ENCODE data around the gene OPCML. TPM values are rescaled to one million over a fixed set of nuclear protein-coding genes. Genes with fewer than 3 reads are reported as not detected.

The OPCML gene
- total and polyA plus RNA-seq, 4 donors: under 0.01 to 0.01 TPM; not detected in 2

DNA sequence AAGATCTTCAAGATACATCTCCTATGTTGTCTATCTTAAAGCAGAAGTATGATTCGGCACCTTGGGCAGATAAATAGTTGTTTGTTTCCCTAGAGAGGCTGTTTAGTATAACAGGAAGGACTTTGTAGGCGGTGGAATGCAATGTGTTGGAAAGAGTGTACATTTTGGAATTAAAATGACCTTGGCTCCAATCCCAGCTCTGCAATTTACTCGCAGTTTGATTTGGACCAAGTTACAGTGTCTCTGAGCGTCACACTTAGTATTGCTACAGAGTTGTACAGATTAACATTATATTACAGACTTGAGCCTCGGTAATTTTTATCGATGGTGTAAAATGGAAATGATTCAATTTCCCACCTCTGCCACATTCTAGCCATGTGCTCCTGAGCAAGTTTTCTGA is 265.3 kb downstream of the OPCML start:
- Histone ChIP-seq H3K9ac (ENCODE audit: low read depth in 1 of 2, low read length in 2 of 2) (no peak overlapping the region), H3K4me1 (ENCODE audit: control insufficient read depth in 4 of 4, insufficient read depth in 4 of 4, low read length in 3 of 4) (no peaks in the 10 kb centered on the region), H3K36me3 (ENCODE audit: control insufficient read depth in 4 of 4, insufficient read depth in 3 of 4, low read depth in 1 of 4, low read length in 3 of 4) (no peaks in the 10 kb centered on the region), H3K27me3 (ENCODE audit: control insufficient read depth in 4 of 4, insufficient read depth in 4 of 4, low read length in 3 of 4) (peaks cover 0 to 6% (median 0%) of the 10 kb centered on the region in 4 donors), H3K9me3 (ENCODE audit: control insufficient read depth in 4 of 4, low read length in 3 of 4) (no peaks in the 10 kb centered on the region), H3K27ac (ENCODE audit: low read depth in 1 of 2, low read length in 2 of 2) (no peak overlapping the region), H3K4me3 (ENCODE audit: low read depth in 1 of 3, low read length in 3 of 3) (no peak overlapping the region)
- TF ChIP-seq FOXA2 (IDR thresholded peaks at IDR 0.05) (no peak), JUND (IDR thresholded peaks at IDR 0.05) (no peak), HNF4G (IDR thresholded peaks at IDR 0.05) (no peak), YY1 (IDR thresholded peaks at IDR 0.05) (no peak), RXRA (IDR thresholded peaks at IDR 0.05) (no peak), NR2F2 (IDR thresholded peaks at IDR 0.05) (no peak), FOXA1 (IDR thresholded peaks at IDR 0.05) (no peak), RAD21 (IDR thresholded peaks at IDR 0.05) (no peak)
- TF ChIP-seq, protein P1, sequence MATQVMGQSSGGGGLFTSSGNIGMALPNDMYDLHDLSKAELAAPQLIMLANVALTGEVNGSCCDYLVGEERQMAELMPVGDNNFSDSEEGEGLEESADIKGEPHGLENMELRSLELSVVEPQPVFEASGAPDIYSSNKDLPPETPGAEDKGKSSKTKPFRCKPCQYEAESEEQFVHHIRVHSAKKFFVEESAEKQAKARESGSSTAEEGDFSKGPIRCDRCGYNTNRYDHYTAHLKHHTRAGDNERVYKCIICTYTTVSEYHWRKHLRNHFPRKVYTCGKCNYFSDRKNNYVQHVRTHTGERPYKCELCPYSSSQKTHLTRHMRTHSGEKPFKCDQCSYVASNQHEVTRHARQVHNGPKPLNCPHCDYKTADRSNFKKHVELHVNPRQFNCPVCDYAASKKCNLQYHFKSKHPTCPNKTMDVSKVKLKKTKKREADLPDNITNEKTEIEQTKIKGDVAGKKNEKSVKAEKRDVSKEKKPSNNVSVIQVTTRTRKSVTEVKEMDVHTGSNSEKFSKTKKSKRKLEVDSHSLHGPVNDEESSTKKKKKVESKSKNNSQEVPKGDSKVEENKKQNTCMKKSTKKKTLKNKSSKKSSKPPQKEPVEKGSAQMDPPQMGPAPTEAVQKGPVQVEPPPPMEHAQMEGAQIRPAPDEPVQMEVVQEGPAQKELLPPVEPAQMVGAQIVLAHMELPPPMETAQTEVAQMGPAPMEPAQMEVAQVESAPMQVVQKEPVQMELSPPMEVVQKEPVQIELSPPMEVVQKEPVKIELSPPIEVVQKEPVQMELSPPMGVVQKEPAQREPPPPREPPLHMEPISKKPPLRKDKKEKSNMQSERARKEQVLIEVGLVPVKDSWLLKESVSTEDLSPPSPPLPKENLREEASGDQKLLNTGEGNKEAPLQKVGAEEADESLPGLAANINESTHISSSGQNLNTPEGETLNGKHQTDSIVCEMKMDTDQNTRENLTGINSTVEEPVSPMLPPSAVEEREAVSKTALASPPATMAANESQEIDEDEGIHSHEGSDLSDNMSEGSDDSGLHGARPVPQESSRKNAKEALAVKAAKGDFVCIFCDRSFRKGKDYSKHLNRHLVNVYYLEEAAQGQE (IDR thresholded peaks at IDR 0.05): no peak
- TF ChIP-seq, protein P2, sequence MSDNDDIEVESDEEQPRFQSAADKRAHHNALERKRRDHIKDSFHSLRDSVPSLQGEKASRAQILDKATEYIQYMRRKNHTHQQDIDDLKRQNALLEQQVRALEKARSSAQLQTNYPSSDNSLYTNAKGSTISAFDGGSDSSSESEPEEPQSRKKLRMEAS (IDR thresholded peaks at IDR 0.05): no peak
- TF ChIP-seq, protein P3, sequence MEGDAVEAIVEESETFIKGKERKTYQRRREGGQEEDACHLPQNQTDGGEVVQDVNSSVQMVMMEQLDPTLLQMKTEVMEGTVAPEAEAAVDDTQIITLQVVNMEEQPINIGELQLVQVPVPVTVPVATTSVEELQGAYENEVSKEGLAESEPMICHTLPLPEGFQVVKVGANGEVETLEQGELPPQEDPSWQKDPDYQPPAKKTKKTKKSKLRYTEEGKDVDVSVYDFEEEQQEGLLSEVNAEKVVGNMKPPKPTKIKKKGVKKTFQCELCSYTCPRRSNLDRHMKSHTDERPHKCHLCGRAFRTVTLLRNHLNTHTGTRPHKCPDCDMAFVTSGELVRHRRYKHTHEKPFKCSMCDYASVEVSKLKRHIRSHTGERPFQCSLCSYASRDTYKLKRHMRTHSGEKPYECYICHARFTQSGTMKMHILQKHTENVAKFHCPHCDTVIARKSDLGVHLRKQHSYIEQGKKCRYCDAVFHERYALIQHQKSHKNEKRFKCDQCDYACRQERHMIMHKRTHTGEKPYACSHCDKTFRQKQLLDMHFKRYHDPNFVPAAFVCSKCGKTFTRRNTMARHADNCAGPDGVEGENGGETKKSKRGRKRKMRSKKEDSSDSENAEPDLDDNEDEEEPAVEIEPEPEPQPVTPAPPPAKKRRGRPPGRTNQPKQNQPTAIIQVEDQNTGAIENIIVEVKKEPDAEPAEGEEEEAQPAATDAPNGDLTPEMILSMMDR (IDR thresholded peaks at IDR 0.05; ENCODE audit: low read depth, low read length, missing input control): no peak
- TF ChIP-seq, protein P4, sequence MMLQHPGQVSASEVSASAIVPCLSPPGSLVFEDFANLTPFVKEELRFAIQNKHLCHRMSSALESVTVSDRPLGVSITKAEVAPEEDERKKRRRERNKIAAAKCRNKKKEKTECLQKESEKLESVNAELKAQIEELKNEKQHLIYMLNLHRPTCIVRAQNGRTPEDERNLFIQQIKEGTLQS (IDR thresholded peaks at IDR 0.05): no peak
- TF ChIP-seq, protein P5, sequence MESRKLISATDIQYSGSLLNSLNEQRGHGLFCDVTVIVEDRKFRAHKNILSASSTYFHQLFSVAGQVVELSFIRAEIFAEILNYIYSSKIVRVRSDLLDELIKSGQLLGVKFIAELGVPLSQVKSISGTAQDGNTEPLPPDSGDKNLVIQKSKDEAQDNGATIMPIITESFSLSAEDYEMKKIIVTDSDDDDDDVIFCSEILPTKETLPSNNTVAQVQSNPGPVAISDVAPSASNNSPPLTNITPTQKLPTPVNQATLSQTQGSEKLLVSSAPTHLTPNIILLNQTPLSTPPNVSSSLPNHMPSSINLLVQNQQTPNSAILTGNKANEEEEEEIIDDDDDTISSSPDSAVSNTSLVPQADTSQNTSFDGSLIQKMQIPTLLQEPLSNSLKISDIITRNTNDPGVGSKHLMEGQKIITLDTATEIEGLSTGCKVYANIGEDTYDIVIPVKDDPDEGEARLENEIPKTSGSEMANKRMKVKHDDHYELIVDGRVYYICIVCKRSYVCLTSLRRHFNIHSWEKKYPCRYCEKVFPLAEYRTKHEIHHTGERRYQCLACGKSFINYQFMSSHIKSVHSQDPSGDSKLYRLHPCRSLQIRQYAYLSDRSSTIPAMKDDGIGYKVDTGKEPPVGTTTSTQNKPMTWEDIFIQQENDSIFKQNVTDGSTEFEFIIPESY (IDR thresholded peaks at IDR 0.05): no peak
- WGBS: 58% methylated on average over 6 of the region's 6 CpGs
- no peak for DNase-seq (ENCODE audit: low spot score)

DNA sequence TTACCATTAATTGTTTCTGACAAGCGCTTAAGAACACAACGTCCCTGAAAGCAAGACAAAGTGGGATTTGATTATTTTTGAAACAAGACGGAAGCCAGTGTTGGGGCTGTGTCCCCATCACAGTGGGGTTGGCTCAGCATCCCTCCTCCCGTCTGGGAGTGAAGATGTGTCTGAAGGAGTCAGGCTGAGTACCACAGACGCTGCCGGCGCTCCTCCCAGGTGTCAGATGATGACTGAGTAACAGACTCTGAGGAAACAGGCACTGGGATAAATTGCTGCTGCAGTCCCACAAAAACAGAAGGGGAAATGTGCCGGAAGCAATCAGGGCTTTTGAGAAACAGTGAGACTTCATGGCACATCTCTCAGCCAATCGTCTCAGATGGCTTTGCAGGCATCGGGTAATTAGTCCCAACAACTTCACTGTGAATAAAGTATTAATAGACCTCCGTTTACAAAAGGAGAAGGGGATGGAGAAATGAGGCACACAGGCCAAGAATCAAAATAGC is 266.7 kb downstream of the OPCML start:
- WGBS: 68% methylated on average over 11 of the region's 11 CpGs
- peaks cover 0 to 9% (median 0%) of the 10 kb centered on the region in 4 donors for H3K27me3 ChIP-seq (ENCODE audit: control insufficient read depth in 4 of 4, insufficient read depth in 4 of 4, low read length in 3 of 4)

More for the DNA sequence above, 266.7 kb downstream of the OPCML start:
- Histone ChIP-seq H3K4me3 (ENCODE audit: low read depth in 1 of 3, low read length in 3 of 3) (no peak overlapping the region), H3K4me1 (ENCODE audit: control insufficient read depth in 4 of 4, insufficient read depth in 4 of 4, low read length in 3 of 4) (no peaks in the 10 kb centered on the region), H3K9me3 (ENCODE audit: control insufficient read depth in 4 of 4, low read length in 3 of 4) (no peaks in the 10 kb centered on the region), H3K36me3 (ENCODE audit: control insufficient read depth in 4 of 4, insufficient read depth in 3 of 4, low read depth in 1 of 4, low read length in 3 of 4) (no peaks in the 10 kb centered on the region), H3K9ac (ENCODE audit: low read depth in 1 of 2, low read length in 2 of 2) (no peak overlapping the region), H3K27ac (ENCODE audit: low read depth in 1 of 2, low read length in 2 of 2) (no peak overlapping the region)
- no peak for DNase-seq (ENCODE audit: low spot score)
- no peak for TF ChIP-seq JUND (IDR thresholded peaks at IDR 0.05)
- TF ChIP-seq, protein P2 (IDR thresholded peaks at IDR 0.05): no peak
- TF ChIP-seq HNF4G (IDR thresholded peaks at IDR 0.05): no peak
- no peak for TF ChIP-seq NR2F2 (IDR thresholded peaks at IDR 0.05)
